ENCODE data around the gene HOXD11. TPM values are rescaled to one million over a fixed set of nuclear protein-coding genes. Genes with fewer than 3 reads are reported as not detected.

Gene HOXD11
- total RNA-seq, 1 donor: not detected

GRCh38 chr2:176067589-176068418 lies 39.3 kb upstream of the HOXD11 start:
- no peaks in the 10 kb centered on the region for H3K4me1 ChIP-seq (ENCODE audit: insufficient read depth, low read length)
- no peaks in the 10 kb centered on the region for H3K79me2 ChIP-seq (ENCODE audit: insufficient read depth, low read length)
- DNase-seq (ENCODE audit: insufficient read length, low spot score, missing footprints): no peak
- no peak overlapping the region for H3K27ac ChIP-seq (ENCODE audit: low read depth, low read length)
- no peak for TF ChIP-seq CTCF (IDR thresholded peaks at IDR 0.05; ENCODE audit: extremely low read depth, low read depth, low read length)
- peak overlapping the region; percentile 76 for H3K4me2 ChIP-seq (ENCODE audit: insufficient read depth, low read length)
- peak overlapping the region; percentile 68 for H2AFZ ChIP-seq (ENCODE audit: low read length)
- no peaks in the 10 kb centered on the region for H3K36me3 ChIP-seq (ENCODE audit: insufficient read depth, low read length)
- no peaks in the 10 kb centered on the region for H3K9me3 ChIP-seq (ENCODE audit: low read depth, low read length)
- H3K27me3 ChIP-seq (ENCODE audit: insufficient read depth, low read length): peaks cover 67% of the 10 kb centered on the region
- no peaks in the 10 kb centered on the region for H4K20me1 ChIP-seq (ENCODE audit: insufficient read depth, low read length)
- peak overlapping the region; percentile 60 for H3K4me3 ChIP-seq (ENCODE audit: insufficient read depth, low read length)

- Histone ChIP-seq H3K27ac (ENCODE audit: low read depth, low read length) (no peak overlapping the region), H2AFZ (ENCODE audit: low read length) (peak overlapping the region; percentile 15), H3K27me3 (ENCODE audit: insufficient read depth, low read length) (peaks cover 73% of the 10 kb centered on the region), H3K4me3 (ENCODE audit: insufficient read depth, low read length) (no peak overlapping the region), H4K20me1 (ENCODE audit: insufficient read depth, low read length) (no peaks in the 10 kb centered on the region), H3K9me3 (ENCODE audit: low read depth, low read length) (no peaks in the 10 kb centered on the region), H3K4me1 (ENCODE audit: insufficient read depth, low read length) (no peaks in the 10 kb centered on the region), H3K79me2 (ENCODE audit: insufficient read depth, low read length) (no peaks in the 10 kb centered on the region), H3K36me3 (ENCODE audit: insufficient read depth, low read length) (no peaks in the 10 kb centered on the region), H3K4me2 (ENCODE audit: insufficient read depth, low read length) (no peak overlapping the region)
- TF ChIP-seq CTCF (IDR thresholded peaks at IDR 0.05; ENCODE audit: extremely low read depth, low read depth, low read length): no peak
- DNase-seq (ENCODE audit: insufficient read length, low spot score, missing footprints): no peak
Measured at GRCh38 chr2:176068419-176068832, 38.7 kb upstream of the HOXD11 start.

- TF ChIP-seq CTCF (IDR thresholded peaks at IDR 0.05; ENCODE audit: extremely low read depth, low read depth, low read length): no peak
- Histone ChIP-seq H3K9me3 (ENCODE audit: low read depth, low read length) (no peaks in the 10 kb centered on the region), H3K79me2 (ENCODE audit: insufficient read depth, low read length) (no peaks in the 10 kb centered on the region), H3K4me2 (ENCODE audit: insufficient read depth, low read length) (no peak overlapping the region), H3K36me3 (ENCODE audit: insufficient read depth, low read length) (no peaks in the 10 kb centered on the region), H2AFZ (ENCODE audit: low read length) (no peak overlapping the region), H3K27ac (ENCODE audit: low read depth, low read length) (no peak overlapping the region), H3K27me3 (ENCODE audit: insufficient read depth, low read length) (peaks cover 98% of the 10 kb centered on the region), H3K4me1 (ENCODE audit: insufficient read depth, low read length) (no peaks in the 10 kb centered on the region), H4K20me1 (ENCODE audit: insufficient read depth, low read length) (no peaks in the 10 kb centered on the region), H3K4me3 (ENCODE audit: insufficient read depth, low read length) (no peak overlapping the region)
- DNase-seq (ENCODE audit: insufficient read length, low spot score, missing footprints): peak; percentile 26
Measured at GRCh38 chr2:176071330-176072291, 35.5 kb upstream of the HOXD11 start.

- no peak overlapping the region for H3K4me3 ChIP-seq (ENCODE audit: insufficient read depth, low read length)
- no peaks in the 10 kb centered on the region for H4K20me1 ChIP-seq (ENCODE audit: insufficient read depth, low read length)
- H3K79me2 ChIP-seq (ENCODE audit: insufficient read depth, low read length): no peaks in the 10 kb centered on the region
- H3K27me3 ChIP-seq (ENCODE audit: insufficient read depth, low read length): peaks cover 98% of the 10 kb centered on the region
- no peaks in the 10 kb centered on the region for H3K36me3 ChIP-seq (ENCODE audit: insufficient read depth, low read length)
- H3K4me1 ChIP-seq (ENCODE audit: insufficient read depth, low read length): no peaks in the 10 kb centered on the region
- no peak overlapping the region for H2AFZ ChIP-seq (ENCODE audit: low read length)
- H3K27ac ChIP-seq (ENCODE audit: low read depth, low read length): no peak overlapping the region
- H3K9me3 ChIP-seq (ENCODE audit: low read depth, low read length): no peaks in the 10 kb centered on the region
- H3K4me2 ChIP-seq (ENCODE audit: insufficient read depth, low read length): no peak overlapping the region
- no peak for DNase-seq (ENCODE audit: insufficient read length, low spot score, missing footprints)
- TF ChIP-seq CTCF (IDR thresholded peaks at IDR 0.05; ENCODE audit: extremely low read depth, low read depth, low read length): no peak
Measured at GRCh38 chr2:176072292-176072669, 34.8 kb upstream of the HOXD11 start.
